ENCODE data around the gene HIRA. TPM values are rescaled to one million over a fixed set of nuclear protein-coding genes. Genes with fewer than 3 reads are reported as not detected.

HIRA gene
- polyA plus RNA-seq, 4 donors = 33.5 to 37.0 (median 35.3) TPM

DNA sequence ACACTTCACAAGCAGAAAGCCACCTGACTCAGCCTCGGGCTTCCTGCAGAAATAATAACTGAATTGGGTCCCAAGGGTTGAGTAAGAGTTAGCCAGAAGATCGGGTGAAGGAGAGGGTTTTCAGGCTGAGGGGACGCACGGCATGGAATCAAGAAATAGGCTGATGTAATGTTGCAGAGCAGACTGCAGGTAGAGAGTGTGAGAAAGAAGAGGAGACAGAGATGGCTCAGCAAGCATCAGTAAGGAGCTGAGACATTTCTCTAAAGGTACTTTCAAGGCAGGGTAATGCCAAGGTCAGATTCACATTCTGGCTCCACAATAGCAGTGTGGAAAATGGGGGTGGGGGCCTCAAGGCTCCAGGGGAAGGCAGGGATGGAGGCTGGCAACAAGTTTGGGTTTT is 18.6 kb downstream of the HIRA start:
- no peak for DNase-seq (ENCODE audit: low read depth in 4 of 4, low spot score in 3 of 4)

DNA sequence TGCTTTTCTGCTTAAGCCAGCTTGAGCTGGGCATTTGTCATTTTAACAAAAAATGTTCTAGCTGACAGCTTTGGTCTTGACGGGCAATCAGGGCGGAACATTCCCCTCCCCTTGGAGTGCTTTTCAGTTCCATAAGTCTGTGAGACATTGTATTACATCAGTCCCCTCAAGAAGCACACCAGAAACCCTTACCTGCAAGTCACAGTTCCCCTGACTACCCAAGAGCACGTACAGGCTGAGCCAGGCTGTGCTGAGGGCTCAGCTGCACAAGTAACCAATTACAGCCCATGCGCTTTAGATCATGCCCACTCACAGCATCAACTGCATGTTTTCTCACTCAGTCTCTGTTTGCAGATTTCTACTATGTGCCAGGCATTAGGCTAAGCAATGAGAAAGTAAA is 19.1 kb downstream of the HIRA start:
- DNase-seq (ENCODE audit: low read depth in 4 of 4, low spot score in 3 of 4) = no peak

DNA sequence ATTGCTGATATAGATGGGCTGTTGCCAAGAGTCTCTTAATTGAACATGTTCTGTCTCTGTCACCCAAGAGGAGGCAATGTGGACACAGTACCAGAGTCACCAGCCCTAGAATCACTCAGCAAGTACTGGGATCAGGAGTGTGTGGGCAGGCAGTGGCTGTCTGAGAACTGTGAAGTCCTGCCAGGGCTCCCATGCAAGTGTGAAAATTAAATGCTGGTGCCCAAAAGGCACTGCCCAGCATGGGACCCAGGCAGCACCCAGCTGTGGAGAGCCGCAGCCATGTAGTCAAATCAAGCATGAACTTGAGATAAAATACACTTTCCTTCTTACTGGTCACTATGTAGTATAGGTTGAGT is 19.9 kb downstream of the HIRA start:
- DNase-seq (ENCODE audit: low read depth in 4 of 4, low spot score in 3 of 4) = no peak

DNA sequence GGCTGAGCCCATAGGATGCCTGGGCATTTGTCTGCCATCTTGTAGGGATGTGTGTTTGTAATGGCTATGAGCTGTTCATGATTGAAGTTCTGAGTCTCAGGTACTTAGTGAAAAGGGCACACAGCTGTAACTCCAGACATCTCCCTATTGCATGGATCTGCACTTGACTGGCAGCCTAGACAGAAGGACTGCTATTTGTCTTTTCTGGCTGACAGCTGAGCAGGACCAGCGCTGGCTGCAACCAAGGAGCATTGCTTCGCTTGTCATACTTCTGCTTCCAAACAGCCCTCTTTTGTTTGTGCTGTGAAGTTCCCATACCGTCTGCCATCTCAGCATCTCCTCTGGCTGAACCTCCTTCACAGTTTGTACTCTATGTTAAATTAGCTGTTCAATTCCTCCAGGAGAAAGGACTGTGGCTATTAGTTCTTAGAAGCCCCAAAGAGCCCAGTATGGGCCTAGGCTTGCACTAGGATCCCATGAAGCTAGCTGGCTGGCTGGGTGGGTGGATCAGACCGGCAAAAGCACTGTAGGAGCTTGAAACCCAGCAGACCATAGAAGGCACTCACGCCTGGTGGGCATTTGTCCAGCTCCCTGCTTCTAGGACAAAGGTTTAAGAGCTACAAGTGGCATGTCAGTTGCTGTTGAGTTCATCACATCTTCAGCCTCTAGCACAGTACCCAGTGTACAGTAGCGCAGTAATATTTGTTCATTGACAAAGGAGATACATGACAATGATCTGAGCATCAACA is 20.4 kb downstream of the HIRA start:
- DNase-seq (ENCODE audit: low read depth in 4 of 4, low spot score in 3 of 4) = no peak

DNA sequence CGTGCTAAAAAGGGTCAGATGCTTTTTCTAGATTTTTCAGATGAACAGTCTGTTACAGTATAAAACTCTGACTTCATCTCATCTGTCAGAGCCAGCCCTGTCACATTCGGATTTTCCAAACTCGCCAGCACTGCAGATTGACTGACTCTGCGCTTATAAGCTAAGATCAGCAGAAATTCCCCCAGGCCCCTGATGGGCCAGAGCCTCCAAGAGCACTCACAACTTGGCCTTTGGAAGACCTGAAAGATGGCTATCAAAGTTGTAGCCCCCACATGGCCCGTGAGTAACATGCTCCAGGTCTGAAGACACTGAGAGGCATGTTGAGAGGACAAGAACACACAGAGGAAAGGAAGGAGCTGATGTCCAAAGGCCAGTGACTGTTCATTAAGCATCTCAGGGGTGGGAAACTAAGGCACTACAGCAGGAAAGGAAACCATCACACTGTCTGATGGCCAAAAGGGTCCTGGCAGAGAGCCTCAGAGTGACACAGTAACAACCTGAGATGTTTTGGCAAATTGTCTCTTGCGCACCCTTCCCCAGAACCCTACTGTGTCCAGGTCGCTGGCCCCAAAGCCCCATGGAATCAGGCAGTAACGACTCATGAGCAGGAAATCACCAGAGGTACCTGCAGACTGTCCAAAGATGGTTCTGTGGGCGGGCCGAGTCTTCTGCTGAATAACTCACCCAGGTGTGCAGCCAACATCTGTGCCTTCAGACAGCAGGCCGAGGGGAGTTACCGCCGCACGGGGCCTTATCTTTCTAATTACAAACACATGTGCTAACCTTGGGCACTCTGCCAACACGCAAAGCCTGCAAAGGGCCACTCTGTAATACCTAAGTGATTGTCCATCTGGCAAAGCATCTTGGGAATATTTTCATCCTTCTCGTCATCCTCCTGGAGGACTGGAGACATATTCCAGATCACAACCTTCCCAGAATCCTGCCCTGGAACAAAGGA is 23.6 kb downstream of the HIRA start:
- no peak for DNase-seq (ENCODE audit: low read depth in 4 of 4, low spot score in 3 of 4)

DNA sequence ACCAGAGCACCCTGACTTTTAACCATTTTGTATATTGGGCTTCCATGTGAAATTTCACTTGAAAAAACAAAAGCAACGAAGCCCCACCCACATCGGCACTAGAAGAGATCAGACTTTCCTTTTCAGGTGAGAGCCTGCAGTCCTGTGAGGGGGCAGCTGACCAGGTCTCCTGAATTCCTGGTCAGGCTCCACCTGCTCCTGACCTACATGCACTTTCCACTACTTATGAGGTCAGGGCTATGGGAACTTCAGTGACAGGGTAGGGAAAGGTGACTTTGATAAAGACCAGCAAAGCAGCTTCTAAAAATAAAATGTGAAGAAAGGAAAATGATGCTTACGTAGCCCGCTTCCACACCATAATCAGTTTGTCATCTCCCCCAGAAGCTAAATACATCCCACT is 24.7 kb downstream of the HIRA start:
- DNase-seq (ENCODE audit: low read depth in 4 of 4, low spot score in 3 of 4) = no peak

DNA sequence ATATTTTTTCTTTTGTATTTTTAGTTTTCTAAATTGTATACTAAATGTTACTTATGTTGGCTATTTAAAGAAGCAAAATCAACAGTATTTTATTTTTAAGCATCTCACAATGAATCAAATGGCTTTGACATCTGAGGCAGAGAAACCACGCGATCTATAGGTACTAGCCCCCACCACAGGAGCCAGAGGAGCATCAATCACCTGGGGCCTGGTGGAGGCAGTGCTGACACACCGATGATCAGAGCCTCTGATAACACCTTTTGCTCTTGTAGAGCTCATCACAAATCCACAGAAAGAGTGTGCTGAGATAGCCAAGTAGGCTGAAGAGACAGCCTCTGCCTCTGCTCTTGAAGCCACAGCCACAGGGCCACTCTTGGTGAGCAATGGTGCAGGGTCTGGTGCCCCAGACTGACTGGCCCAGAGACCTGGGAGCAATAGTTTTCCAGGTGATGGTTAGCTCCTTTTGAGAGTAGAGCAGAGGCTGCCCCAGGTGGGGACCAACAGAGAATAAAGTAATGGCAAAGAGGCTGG is 25.2 kb downstream of the HIRA start:
- DNase-seq (ENCODE audit: low read depth in 4 of 4, low spot score in 3 of 4) = no peak

DNA sequence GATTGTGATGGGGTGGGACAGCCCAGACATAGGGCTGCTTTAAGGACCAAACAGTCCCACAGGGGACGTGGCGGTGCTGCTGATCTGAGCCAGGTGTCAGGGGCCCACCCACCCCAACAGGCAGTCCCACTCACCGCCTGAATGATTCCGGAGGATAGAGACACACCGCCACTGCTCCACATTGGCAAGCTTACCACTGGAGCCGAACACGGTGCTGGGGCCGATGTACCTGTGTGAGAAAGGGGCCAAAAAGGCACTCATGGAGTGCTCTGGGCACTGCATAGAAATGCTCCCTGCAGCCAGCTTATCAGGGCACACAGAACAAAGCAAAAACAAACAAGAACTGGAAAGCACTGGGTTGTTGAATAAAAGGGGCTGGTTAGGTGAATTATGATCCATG is 25.9 kb downstream of the HIRA start:
- DNase-seq (ENCODE audit: low read depth in 4 of 4, low spot score in 3 of 4) = no peak

DNA sequence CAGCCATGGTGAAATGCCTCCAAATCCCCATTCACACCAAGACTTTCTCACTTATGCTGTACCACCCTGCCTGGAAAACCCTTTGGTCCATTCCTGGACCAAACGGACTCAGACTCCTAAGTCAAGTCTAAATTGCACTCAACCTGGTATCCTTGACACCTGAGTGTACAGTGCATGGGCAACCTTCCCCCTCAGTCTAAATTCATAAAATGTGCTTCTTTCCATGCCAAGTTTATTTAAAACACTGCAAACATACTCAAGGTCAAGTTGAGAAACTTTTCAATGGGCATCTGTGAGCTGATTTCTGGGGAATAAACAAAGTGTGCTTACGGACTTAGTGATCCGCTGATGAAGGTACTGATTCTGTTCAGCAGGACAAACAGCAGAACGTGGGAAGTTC is 26.4 kb downstream of the HIRA start:
- DNase-seq (ENCODE audit: low read depth in 4 of 4, low spot score in 3 of 4) = no peak

DNA sequence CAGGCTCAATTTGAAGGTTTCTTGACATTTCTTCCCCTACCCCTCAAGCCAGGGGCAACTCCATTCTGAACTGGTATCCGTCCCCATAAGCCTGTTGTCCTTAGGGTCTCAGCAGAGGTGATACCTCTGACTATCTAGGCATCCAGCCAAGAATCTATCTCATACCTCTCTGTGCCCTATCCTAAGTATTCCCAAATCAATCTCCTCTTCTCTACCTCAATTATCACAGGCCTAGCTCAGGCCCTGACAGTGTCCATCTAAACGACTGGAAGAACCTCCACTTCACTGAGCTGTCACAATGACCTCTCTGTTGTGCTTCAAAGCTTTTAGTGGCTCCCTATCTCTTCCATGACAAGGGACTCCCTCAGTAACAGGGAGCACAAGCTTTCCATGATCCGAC is 26.9 kb downstream of the HIRA start:
- DNase-seq (ENCODE audit: low read depth in 4 of 4, low spot score in 3 of 4) = no peak

DNA sequence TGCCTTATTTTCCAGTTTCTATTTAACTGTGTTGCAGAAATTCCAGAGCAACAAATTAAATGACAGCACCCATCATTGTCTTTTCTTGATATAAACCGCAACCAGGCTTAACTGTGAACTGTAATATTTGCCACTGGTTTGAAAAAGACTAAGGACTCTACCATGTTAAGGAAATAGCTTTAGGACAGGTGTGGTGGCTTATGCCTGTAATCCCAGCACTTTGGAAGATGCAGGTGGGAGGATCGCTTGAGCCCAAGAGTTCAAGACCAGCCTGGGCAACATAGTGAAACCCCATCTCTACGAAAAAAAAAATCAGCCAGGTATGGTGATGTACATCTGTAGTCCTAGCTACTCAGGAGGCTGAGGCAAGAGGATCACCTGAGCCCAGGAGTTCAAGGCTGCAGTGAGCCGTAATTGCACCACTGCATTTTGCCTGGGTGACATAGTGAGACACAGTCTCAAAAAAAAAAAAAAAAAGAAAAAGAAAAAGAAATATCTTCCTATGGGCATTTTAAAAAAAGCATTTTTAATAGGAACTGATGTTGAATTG is 28.8 kb downstream of the HIRA start:
- DNase-seq (ENCODE audit: low read depth in 4 of 4, low spot score in 3 of 4) = no peak

DNA sequence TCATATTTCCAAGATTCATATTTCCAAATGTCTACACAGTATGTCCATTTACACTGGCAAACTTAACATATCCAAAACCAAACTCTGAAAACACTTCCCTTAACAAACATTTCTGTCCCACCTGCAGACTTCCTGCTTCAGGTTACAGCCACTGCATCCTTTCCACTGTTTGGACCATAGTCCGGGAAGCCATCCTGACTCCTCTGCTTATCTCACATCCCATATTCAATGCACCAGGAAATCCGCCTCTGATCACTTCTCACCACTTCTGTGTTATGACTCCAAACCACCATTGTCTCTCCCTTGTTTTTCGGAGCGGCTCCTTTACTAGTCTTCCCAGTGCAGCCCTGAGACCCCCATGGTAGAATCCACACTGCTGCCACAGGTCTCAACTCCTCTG is 30.1 kb downstream of the HIRA start:
- DNase-seq (ENCODE audit: low read depth in 4 of 4, low spot score in 3 of 4) = no peak

DNA sequence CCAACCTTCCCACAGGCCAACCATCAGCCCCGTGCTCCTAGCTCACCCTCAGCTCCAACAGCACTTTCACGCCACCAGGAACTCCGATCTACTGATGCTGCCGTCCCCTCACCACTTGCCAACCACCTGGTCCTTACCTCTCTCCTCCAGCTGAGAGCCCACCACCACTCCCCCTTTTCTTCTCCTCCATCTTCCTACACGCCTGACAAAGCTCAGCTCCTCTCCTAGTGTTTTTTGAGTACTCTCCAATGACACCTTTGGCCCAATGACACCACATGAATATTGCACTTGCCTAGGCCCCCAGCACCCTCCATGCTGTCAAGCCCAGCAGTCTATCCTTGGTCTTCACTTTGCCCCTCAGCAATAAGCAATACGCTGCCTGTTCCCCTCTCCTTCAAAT is 30.7 kb downstream of the HIRA start:
- no peak for DNase-seq (ENCODE audit: low read depth in 4 of 4, low spot score in 3 of 4)

DNA sequence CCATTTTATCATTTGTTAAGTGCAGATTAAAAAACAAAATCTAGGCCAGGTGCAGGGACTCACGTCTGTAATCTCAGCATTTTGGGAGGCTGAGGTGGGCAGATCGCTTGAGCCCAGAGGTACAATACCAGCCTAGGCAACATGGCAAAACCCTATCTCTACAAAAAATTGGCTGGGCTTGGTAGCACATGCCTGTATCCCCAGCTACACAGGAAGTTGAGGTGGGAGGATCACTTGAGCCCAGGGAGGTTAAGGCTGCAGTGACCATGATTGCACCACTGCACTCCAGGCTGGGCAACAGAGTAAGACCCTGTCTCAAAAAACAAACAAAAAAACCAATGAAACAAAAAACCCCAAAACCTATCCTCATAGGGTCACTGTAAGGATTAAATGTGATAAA is 32.9 kb downstream of the HIRA start:
- no peak for DNase-seq (ENCODE audit: low read depth in 4 of 4, low spot score in 3 of 4)

DNA sequence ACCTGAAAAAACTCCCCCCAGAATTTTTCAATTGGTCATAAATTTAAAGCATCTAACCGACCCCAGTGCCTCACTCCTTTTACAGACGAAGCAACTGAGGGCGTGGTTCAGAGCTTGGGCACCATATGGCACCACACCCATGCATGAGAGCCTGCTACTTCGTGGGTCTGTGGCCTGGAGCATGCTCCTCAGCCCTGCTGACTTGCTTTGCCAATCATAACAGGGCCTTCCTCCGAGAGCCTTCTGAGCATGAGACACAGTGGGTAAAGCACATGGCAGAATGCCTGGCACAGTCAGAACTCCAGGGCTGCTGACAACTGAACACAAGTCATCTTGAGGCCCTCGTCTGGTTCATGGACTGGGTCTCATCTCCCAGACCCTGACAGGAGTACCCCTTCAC is 33.3 kb downstream of the HIRA start:
- no peak for DNase-seq (ENCODE audit: low read depth in 4 of 4, low spot score in 3 of 4)

DNA sequence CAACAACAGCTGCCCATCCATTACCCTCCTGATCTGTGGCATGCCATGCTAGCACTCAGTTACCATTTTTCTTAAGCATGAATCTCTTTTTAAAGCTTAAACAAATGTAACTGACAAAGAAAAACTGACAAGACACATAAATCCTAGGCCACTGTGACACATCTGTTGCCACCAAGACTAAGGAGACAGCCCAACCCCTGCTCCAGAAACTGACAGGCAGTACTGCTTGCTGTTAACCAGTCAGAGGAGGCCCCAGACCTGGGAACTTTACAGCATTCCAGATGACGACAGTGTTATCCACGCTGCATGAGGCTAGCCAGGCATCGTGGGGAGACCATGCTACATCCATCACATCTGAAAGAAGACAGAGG is 33.8 kb downstream of the HIRA start:
- no peak for DNase-seq (ENCODE audit: low read depth in 4 of 4, low spot score in 3 of 4)

DNA sequence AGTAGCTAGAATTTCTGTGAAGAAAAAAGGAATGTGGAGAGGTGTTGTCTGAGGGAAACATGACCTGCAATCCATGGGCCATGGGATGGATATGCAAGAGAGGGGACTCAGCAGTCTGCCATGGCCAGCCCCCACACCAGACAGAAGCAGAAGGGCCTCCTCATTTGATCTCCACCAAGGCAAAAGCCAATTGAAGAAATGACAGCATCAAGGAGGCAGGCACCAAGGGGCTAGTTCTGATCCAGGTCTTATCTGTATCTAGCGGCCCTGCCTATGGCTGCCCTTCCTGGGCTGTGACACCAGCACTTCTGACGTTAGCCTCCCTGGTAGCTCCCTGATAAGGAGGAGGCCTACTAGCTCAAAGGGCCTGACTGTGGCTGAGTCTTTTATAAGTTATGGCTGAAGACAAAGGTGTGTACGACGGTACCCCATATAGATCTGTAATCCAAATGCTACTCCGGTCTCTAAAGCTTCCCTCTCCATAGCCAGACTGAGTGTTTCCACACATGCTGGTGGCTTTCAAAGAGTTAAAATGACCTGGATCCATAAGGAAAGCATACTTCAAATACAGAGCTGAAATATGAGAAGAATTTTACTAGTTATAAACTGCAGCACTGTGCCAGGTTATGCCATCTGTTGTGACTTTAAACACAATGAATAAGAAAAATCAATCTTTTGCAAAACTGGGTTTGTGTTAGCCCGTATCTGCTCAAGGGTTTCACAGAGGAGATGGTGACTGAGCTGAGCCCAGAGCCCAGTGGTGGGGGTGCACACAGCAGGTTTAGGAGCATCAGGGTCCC is 34.4 kb downstream of the HIRA start:
- no peak for DNase-seq (ENCODE audit: low read depth in 4 of 4, low spot score in 3 of 4)

DNA sequence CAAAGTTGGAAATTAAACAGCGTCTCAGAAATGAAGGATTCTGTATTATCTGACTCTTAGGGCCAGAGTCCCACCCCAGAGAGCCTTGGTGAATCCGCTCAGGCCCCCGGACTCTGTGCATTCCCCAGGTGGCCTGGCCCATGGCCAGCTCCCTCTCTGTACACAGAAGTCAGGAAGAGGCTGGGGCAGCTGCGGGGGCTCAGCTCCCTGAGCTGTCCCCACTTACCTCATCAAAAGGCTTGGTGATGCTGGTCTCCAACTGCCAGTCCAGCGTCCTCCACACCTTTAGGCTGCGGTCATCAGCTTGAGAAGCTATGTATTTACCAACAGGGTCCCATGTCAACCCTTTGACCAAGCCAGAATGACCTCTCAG is 35.0 kb downstream of the HIRA start:
- DNase-seq (ENCODE audit: low read depth in 4 of 4, low spot score in 3 of 4) = no peak

DNA sequence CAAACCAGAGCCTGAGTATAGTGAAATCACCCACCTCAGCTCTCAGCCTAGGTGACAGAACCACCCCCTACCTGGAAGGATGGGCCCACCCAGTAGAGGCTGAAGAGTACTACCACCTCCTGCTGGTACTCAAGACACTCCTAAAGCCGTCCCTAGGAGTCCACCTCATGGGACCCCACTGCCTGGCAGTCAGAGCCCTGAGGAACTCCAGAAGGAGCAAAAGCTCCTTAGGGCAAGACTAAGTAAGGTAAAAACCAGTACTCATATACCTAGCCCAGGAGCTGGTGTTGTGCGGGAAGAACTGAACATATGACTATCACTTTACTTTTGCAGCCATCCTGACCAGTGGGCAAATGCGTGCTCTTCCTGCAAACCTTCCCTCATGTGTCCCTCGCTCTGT is 36.3 kb downstream of the HIRA start:
- no peak for DNase-seq (ENCODE audit: low read depth in 4 of 4, low spot score in 3 of 4)

DNA sequence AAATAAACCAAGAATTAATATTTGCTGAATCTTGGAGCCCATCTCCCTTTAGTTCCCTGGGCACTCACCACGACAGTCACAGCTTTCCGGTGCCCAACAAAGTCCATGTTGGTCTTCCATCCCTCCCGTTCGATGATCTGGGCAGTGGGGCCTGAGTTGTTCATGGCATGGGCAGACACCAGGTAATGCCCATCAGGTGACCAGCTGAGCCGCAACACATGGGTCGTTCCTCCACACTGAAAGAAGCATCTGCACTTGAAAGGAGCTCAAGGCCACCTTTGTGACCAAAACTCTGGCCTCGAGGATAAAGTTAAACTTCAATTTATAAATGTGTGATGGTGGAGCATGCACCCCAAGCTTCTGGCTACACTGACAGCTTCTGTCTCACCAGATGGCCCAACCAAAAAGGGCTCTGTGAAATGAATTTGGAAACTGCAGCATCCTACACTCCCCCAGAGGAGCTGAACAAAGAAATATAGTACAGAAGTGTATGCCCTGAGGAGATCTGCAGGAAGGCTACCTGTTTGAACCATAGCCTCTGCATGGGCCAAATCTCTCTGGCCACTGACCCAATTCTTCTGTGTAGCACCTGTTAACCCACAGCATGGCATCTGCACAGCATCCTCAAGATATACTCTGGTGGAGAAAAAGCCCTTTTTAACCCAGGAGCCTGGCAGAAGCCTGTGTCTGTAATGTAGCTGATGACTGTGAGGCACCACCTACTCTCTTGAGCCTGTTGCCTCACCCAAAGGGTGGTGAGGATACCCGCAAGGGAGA is 37.1 kb downstream of the HIRA start:
- no peak for DNase-seq (ENCODE audit: low read depth in 4 of 4, low spot score in 3 of 4)

All from right renal pelvis (tissue), 4 donors.